ENCODE results near the gene DOCK2. TPM values are rescaled to one million over a fixed set of nuclear protein-coding genes. Genes with fewer than 3 reads are reported as not detected.
A peak's percentile ranks its signal among the peaks of the same experiment; 100 is the strongest.

DOCK2 gene
- total and polyA plus RNA-seq, 2 of the 8 experiments (the other 6 are each of a cell fraction or from before 2014, with no cell fraction given): 3.9 to 5.7 TPM

- Histone ChIP-seq H3K27me3 (replicated peaks in 1 of 4; ENCODE audit: control insufficient read depth in 3 of 4, extremely low read depth in 1 of 4, insufficient read depth in 3 of 4, low read length in 3 of 4) (no peaks in the 10 kb centered on the region), H3K79me2 (ENCODE audit: control insufficient read depth in 1 of 2, insufficient read depth in 2 of 2, low read length in 2 of 2) (no peaks in the 10 kb centered on the region), H2AFZ (ENCODE audit: low read length) (peak overlapping the region; percentile 80), H4K8ac (ENCODE audit: extremely low read depth, insufficient read depth, low read length) (no peak overlapping the region), H2BK120ac (replicated peaks; ENCODE audit: low read depth, low read length) (no peak overlapping the region), H3K4me1 (replicated peaks in 1 of 4; ENCODE audit: control insufficient read depth in 3 of 4, insufficient read depth in 4 of 4, low read length in 3 of 4) (peaks cover 5 to 7% (median 5%) of the 10 kb centered on the region in 4 experiments; a peak in 6 of 7 replicates), H3K18ac (ENCODE audit: extremely low read depth, low read length) (no peak overlapping the region; the same call in 1 of the 2 replicates), H3K4ac (replicated peaks; ENCODE audit: insufficient read length, low read depth, low read length) (no peak overlapping the region), H3K9me3 (ENCODE audit: insufficient read depth in 2 of 2, low read depth in 1 of 2, low read length in 1 of 2) (no peaks in the 10 kb centered on the region), H2BK5ac (ENCODE audit: low read depth, low read length) (0 out of 2 replicates have a peak overlapping the region, but pooled peaks have one; percentile 26), H3K23me2 (ENCODE audit: low read depth, low read length) (no peaks in the 10 kb centered on the region; the same call in 1 of the 2 replicates), H2AK5ac (ENCODE audit: low read depth, low read length) (no peak overlapping the region), H2BK15ac (ENCODE audit: low read length) (0 out of 2 replicates have a peak overlapping the region, but pooled peaks have one; percentile 10), H3K23ac (ENCODE audit: insufficient read length) (no peak overlapping the region), H3K36me3 (ENCODE audit: control insufficient read depth in 2 of 4, insufficient read depth in 4 of 4, low read length in 3 of 4) (no peaks in the 10 kb centered on the region), H3K9ac (replicated peaks in 1 of 4; ENCODE audit: extremely low read depth in 1 of 4, low read depth in 3 of 4, low read length in 3 of 4) (no peak overlapping the region), H4K91ac (replicated peaks; ENCODE audit: insufficient read length, low read length) (no peak overlapping the region), H3K4me3 (ENCODE audit: extremely low read depth in 1 of 4, insufficient read depth in 2 of 4, low read depth in 3 of 4, low read length in 4 of 4) (no peak overlapping the region), H3K14ac (ENCODE audit: insufficient read length) (no peak overlapping the region), H2BK12ac (ENCODE audit: low read depth, low read length) (no peak overlapping the region; the same call in 1 of the 2 replicates), H3K56ac (replicated peaks; ENCODE audit: insufficient read length, low read depth, low read length) (no peak overlapping the region), H3K4me2 (ENCODE audit: insufficient read depth in 1 of 2, low read depth in 2 of 2, low read length in 2 of 2) (0 out of 4 replicates have a peak overlapping the region, but pooled peaks of 1 of the 2 experiments have one; percentile 17), H3K79me1 (ENCODE audit: low read depth, low read length) (no peaks in the 10 kb centered on the region), H4K20me1 (replicated peaks in 1 of 2; ENCODE audit: control insufficient read depth in 1 of 2, insufficient read depth in 2 of 2, low read length in 2 of 2) (no peaks in the 10 kb centered on the region), H2BK20ac (ENCODE audit: low read length) (no peak overlapping the region), H3K27ac (ENCODE audit: low read depth, low read length) (no peak overlapping the region), H4K5ac (ENCODE audit: insufficient read length, low read depth, low read length) (no peak overlapping the region)
- FAIRE-seq: no peak
- DNase-seq (ENCODE audit: low read depth in 1 of 2, low spot score in 2 of 2): peak in 1 of 2 experiments; percentile 49
- CTCF ChIA-PET (ENCODE audit: partially characterized antibody): interaction anchor here (1.1 to 1.3 kb wide), 2 partner anchors 34 to 125 kb away, joined by 5 to 6 read pairs; partner anchors contain the start of gene INSYN2B
- POLR2A ChIA-PET (ENCODE audit: partially characterized antibody): no interaction called here
- WGBS, 2 experiments (ENCODE audit: extremely low coverage in 1 of 2, insufficient coverage in 1 of 2, insufficient read length in 1 of 2, insufficient replicate concordance in 2 of 2, low coverage in 1 of 2, low lambda C conversion rate in 2 of 2, missing lambda C conversion rate in 1 of 2): 49% methylated on average over 3 of the region's 3 CpGs; no CpG with 5 or more reads in 1 of the 2 experiments
- no peak for TF ChIP-seq RBBP5 (IDR thresholded peaks at IDR 0.05; ENCODE audit: borderline replicate concordance, low read depth, low read length)
- TF ChIP-seq POU5F1 (IDR thresholded peaks at IDR 0.05; ENCODE audit: low read depth, low read length): no peak
- no peak for TF ChIP-seq RAD21 (IDR thresholded peaks at IDR 0.05 in 1 of 2, conservative IDR thresholded peaks at IDR 0.05 in 1 of 2; ENCODE audit: low read depth in 2 of 2, low read length in 2 of 2)
- TF ChIP-seq POLR2AphosphoS5 (IDR thresholded peaks at IDR 0.05; ENCODE audit: low read depth, low read length): no peak
- TF ChIP-seq NANOG (IDR thresholded peaks at IDR 0.05; ENCODE audit: insufficient read depth, low read depth, low read length, poor library complexity, severe bottlenecking): no peak
- no peak for TF ChIP-seq SIX5 (IDR thresholded peaks at IDR 0.05; ENCODE audit: low read depth, low read length)
- no peak for TF ChIP-seq SP2 (IDR thresholded peaks at IDR 0.05; ENCODE audit: low read length)
- TF ChIP-seq CHD2 (IDR thresholded peaks at IDR 0.05; ENCODE audit: low read length): no peak
- TF ChIP-seq CBX8 (IDR thresholded peaks at IDR 0.05; ENCODE audit: borderline replicate concordance, low read depth, low read length): no peak
- TF ChIP-seq JUND (IDR thresholded peaks at IDR 0.05; ENCODE audit: low read length): no peak
- TF ChIP-seq SUZ12 (IDR thresholded peaks at IDR 0.05; ENCODE audit: low read length): no peak
- TF ChIP-seq SIN3A (conservative IDR thresholded peaks at IDR 0.05 in 1 of 2, IDR thresholded peaks at IDR 0.05 in 1 of 2; ENCODE audit: low read depth in 1 of 2, low read length in 2 of 2): no peak
- TF ChIP-seq SAP30 (IDR thresholded peaks at IDR 0.05; ENCODE audit: insufficient read depth, insufficient replicate concordance, low read length): no peak
Measured at GRCh38 chr5:169945831-169946261, 308.8 kb downstream of the DOCK2 start.
